Transverse colon (tissue), 4 donors: ENCODE results near the gene BID. TPM values are rescaled to one million over a fixed set of nuclear protein-coding genes. Genes with fewer than 3 reads are reported as not detected.

Experiments
- DNase-seq: peaks from one replicate; pipeline ENCODE4 v3.0.0-alpha.2; 2019
- H3K27ac ChIP-seq, 4 donors: fragments of 200-600 bp; sonication (generic); 2 replicates each; pipeline ENCODE4 v1.5.1; 2016 to 2018; ENCODE audit warnings: inconsistent platforms in 4 of 4
- H3K27me3 ChIP-seq: fragments of 200-600 bp; sonication (generic); 2 replicates; pipeline ENCODE4 v1.5.1; 2017; ENCODE audit warnings: inconsistent platforms
- H3K36me3 ChIP-seq, 4 donors: fragments of 200-600 bp; sonication (generic); 2 replicates each; pipeline ENCODE4 v1.5.1; 2017 to 2019; ENCODE audit warnings: inconsistent platforms in 4 of 4
- H3K4me1 ChIP-seq, 4 donors: fragments of 200-600 bp; sonication (generic); 2 replicates each; pipeline ENCODE4 v1.5.1; 2017 to 2020; ENCODE audit warnings: inconsistent platforms in 4 of 4
- H3K4me3 ChIP-seq, 4 donors: fragments of 200-600 bp; sonication (generic); 1 replicate in 1 of 4; 2 replicates in 3 of 4; pipeline versions ENCODE4 v1.5.1 to v1.6.1; 2017 to 2019; ENCODE audit warnings: inconsistent platforms in 4 of 4
- H3K9me3 ChIP-seq, 2 donors: fragments of 200-600 bp; sonication (generic); 2 replicates each; pipeline ENCODE4 v1.5.1; 2017 to 2019; ENCODE audit warnings: inconsistent platforms in 2 of 2
- CTCF ChIP-seq, 5 experiments: fragments of 200-600 bp in 3 of 5; fragments of 450-650 bp in 2 of 5; sonication (generic) in 3 of 5; IDR thresholded peaks; 1 replicate in 2 of 5; 2 replicates in 3 of 5; pipeline ENCODE4 v1.5.1; 2016 to 2017; ENCODE audit warnings: antibody characterized with exemption in 5 of 5, inconsistent platforms in 3 of 5, mild to moderate bottlenecking in 2 of 5, moderate library complexity in 1 of 5
- EP300 ChIP-seq: sonication (generic); formaldehyde crosslinking; IDR thresholded peaks from one replicate; pipeline ENCODE4 v1.6.1; 2017; ENCODE audit warnings: antibody characterized with exemption, low read depth
- POLR2A ChIP-seq: fragments of 450-650 bp; IDR thresholded peaks from one replicate; pipeline ENCODE4 v1.6.1; 2016; ENCODE audit warnings: antibody characterized with exemption, mild to moderate bottlenecking, moderate library complexity
- POLR2AphosphoS5 ChIP-seq, 3 donors: sonication (generic); formaldehyde crosslinking; IDR thresholded peaks; one replicate each; pipeline ENCODE4 v1.6.1; 2016; ENCODE audit warnings: antibody characterized with exemption in 3 of 3
- WGBS, 2 donors: methylation state at CpG; one replicate each; pipeline ENCODE4 v1.1.5; 2018; ENCODE audit warnings: low coverage in 1 of 2; 5-methylcytosine and 5-hydroxymethylcytosine counted together
- in situ Hi-C, 4 donors: fragments of 200-750 bp; cut with MboI; loops; one replicate each; pipeline versions ENCODE4 v1.15.0 to v1.15.1; 2017; ENCODE audit warnings: low sequenced_read_pairs in 3 of 4, low pct_ligation_motif_present in 1 of 4, low pct_unique_long_range_greater_than_20kb in 1 of 4
- intact Hi-C: fragments of 100-400 bp; cut with DNase I; formaldehyde crosslinking; loops from one replicate; pipeline ENCODE4 v1.15.1; 2023; ENCODE audit warnings: low total_unique reads
- total RNA-seq, 4 donors: library from RNA; depleted of rRNA; stranded (reverse); fragments of >200 nt; gene quantifications; one replicate each; pipeline ENCODE4 v1.1.0, GENCODE V29; 2016

BID gene
- total RNA-seq, 4 donors from 2014 or later = 21.1 to 59.5 (median 25.5) TPM

GRCh38 chr22:17777005-17777716 is 2.9 kb upstream of the BID start:
- Histone ChIP-seq H3K36me3 (no peaks in the 10 kb centered on the region), H3K4me1 (peaks cover 17 to 40% (median 21%) of the 10 kb centered on the region in 4 donors), H3K9me3 (no peaks in the 10 kb centered on the region), H3K4me3 (peak overlapping the region in 3 of 4 donors; percentile 17 to 37 (median 18)), H3K27me3 (no peaks in the 10 kb centered on the region), H3K27ac (peak overlapping the region; percentile 55 to 72 (median 66))
- WGBS, 2 donors = 78% methylated on average over 27 of the region's 27 CpGs; no CpG with 5 or more reads in 1 of the 2 donors
- intact Hi-C loops (no loop called here), in situ Hi-C loops (no loop called here)
- TF ChIP-seq POLR2AphosphoS5 (IDR thresholded peaks at IDR 0.05) (no peak), EP300 (no peak), CTCF (IDR thresholded peaks at IDR 0.05) (no peak), POLR2A (peak; percentile 15)
- peak; percentile 58 for DNase-seq

GRCh38 chr22:17775781-17776465 is 1.7 kb upstream of the BID start:
- no peak overlapping the region for H3K4me3 ChIP-seq
- no peaks in the 10 kb centered on the region for H3K9me3 ChIP-seq
- WGBS, 2 donors = 86 to 100% methylated on average over 2 to 10 of the region's 10 CpGs
- H3K27ac ChIP-seq = peak overlapping the region in 1 of 4 donors; percentile 72
- H3K27me3 ChIP-seq = no peaks in the 10 kb centered on the region
- in situ Hi-C loops = no loop called here
- intact Hi-C loops = no loop called here
- no peak for TF ChIP-seq POLR2AphosphoS5 (IDR thresholded peaks at IDR 0.05)
- TF ChIP-seq CTCF (IDR thresholded peaks at IDR 0.05) = no peak
- no peak for TF ChIP-seq POLR2A
- TF ChIP-seq EP300 = no peak
- H3K4me1 ChIP-seq = peaks cover 6 to 38% (median 15%) of the 10 kb centered on the region in 4 donors
- no peak for DNase-seq
- H3K36me3 ChIP-seq = no peaks in the 10 kb centered on the region

- WGBS, 2 donors = 69 to 78% methylated on average over 6 to 27 of the region's 27 CpGs
- Histone ChIP-seq H3K4me3 (peak overlapping the region in 1 of 4 donors; percentile 88), H3K27me3 (no peaks in the 10 kb centered on the region), H3K27ac (peak overlapping the region in 2 of 4 donors; percentile 86 to 87), H3K4me1 (peaks cover 6 to 39% (median 16%) of the 10 kb centered on the region in 4 donors), H3K9me3 (no peaks in the 10 kb centered on the region), H3K36me3 (no peaks in the 10 kb centered on the region)
- in situ Hi-C loops = no loop called here
- DNase-seq = no peak
- intact Hi-C loops = no loop called here
- TF ChIP-seq EP300 (no peak), POLR2A (no peak), POLR2AphosphoS5 (IDR thresholded peaks at IDR 0.05) (no peak), CTCF (IDR thresholded peaks at IDR 0.05) (no peak)
Measured at GRCh38 chr22:17774926-17775685, 837 bp upstream of the BID start.
